ENCODE results near the gene UBAP1L.

UBAP1L gene

GRCh38 chr15:65087873-65088642 is 26.9 kb downstream of the UBAP1L start:
- Histone ChIP-seq H3K4me1 (ENCODE audit: control insufficient read depth, insufficient read depth, low read length) (peaks cover 15% of the 10 kb centered on the region), H3K36me3 (ENCODE audit: control insufficient read depth, insufficient read depth, low read length) (no peaks in the 10 kb centered on the region), H3K9ac (ENCODE audit: low read length) (no peak overlapping the region), H3K9me3 (ENCODE audit: control insufficient read depth, low read length) (no peaks in the 10 kb centered on the region), H3K27me3 (ENCODE audit: control insufficient read depth, insufficient read depth, low read length) (peaks cover 17% of the 10 kb centered on the region), H3K4me3 (ENCODE audit: low read length) (no peak overlapping the region)

DNA sequence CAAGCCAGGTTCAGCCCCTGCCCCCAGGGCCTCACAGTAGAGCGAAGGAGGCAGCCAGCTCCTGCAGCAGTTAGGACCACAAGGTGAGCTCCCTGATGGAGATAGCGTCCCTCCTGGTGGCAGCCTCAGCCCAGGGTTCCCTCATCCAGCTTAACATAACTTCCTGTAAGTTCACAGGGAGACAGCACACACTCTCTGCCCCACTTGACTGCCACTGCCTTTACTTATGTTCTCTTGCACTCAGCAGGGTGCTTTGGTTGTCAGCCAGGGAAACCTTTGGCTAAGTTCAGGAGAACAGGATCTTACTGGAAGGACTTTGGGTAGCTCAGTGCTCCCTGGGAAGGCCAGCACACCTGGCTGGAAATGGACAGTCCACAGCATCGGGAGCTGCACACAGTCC is 27.6 kb downstream of the UBAP1L start:
- no peaks in the 10 kb centered on the region for H3K36me3 ChIP-seq (ENCODE audit: control insufficient read depth, insufficient read depth, low read length)
- peaks cover 22% of the 10 kb centered on the region for H3K4me1 ChIP-seq (ENCODE audit: control insufficient read depth, insufficient read depth, low read length)
- H3K27me3 ChIP-seq (ENCODE audit: control insufficient read depth, insufficient read depth, low read length) = peaks cover 21% of the 10 kb centered on the region
- no peaks in the 10 kb centered on the region for H3K9me3 ChIP-seq (ENCODE audit: control insufficient read depth, low read length)
- no peak overlapping the region for H3K9ac ChIP-seq (ENCODE audit: low read length)
- no peak overlapping the region for H3K4me3 ChIP-seq (ENCODE audit: low read length)

DNA sequence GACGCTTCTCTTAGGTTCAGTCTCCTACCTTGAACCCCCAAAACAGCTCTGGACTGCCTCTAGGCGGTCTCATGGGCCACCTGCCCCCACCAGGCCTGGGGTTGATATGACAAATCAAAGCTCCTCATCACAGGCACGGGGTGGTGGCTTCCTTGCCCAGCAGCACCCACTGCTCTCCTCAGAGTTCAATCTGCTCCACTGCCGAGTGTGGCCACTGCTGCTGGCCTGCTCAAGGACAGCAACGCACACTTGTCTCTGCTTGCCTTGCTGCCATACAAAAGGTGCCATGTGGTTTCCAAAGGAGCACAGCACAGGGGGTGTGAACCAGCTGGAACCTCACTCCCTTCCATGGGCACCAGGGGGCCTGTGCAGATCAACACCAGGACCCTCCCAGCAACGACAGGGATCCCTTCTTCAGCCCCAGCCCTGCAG is 28.3 kb downstream of the UBAP1L start:
- peaks cover 27% of the 10 kb centered on the region for H3K4me1 ChIP-seq (ENCODE audit: control insufficient read depth, insufficient read depth, low read length)
- H3K27me3 ChIP-seq (ENCODE audit: control insufficient read depth, insufficient read depth, low read length) = peaks cover 24% of the 10 kb centered on the region
- no peak overlapping the region for H3K9ac ChIP-seq (ENCODE audit: low read length)
- H3K36me3 ChIP-seq (ENCODE audit: control insufficient read depth, insufficient read depth, low read length) = no peaks in the 10 kb centered on the region
- no peaks in the 10 kb centered on the region for H3K9me3 ChIP-seq (ENCODE audit: control insufficient read depth, low read length)
- no peak overlapping the region for H3K4me3 ChIP-seq (ENCODE audit: low read length)

DNA sequence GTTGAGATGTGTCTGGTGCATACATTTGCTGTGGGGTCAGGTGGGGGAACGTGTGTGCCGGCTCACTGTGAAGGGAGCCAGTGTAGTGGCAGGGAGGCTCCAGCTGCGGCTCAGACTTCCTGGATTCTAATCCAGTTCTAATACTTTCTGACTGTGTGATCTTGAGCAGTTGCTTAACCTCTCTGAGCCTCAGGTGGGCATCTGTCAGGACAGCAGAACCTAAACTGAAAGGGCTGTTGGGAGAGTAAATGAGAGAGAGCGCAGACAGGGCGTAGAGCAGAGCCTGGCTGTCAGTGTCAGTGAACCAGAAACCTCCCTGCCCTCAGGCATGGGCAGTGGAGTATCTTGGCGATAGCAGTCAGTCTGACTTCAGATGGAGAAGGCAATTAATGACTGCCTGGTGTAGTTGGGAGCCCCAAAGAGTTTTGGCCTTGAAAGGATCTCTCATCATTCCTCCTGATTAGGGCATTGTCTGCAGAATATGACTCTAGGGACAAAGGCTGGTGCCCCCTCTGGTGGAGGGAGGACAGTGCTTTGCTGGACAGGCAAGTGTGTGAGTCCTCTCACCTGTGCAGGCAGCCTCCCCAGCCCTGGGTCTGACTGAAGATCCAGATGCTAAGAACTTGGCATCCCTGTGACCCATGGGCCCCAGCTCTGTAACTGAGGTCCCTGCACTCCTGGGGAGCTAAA is 28.9 kb downstream of the UBAP1L start:
- H3K9ac ChIP-seq (ENCODE audit: low read length) = no peak overlapping the region
- H3K36me3 ChIP-seq (ENCODE audit: control insufficient read depth, insufficient read depth, low read length) = no peaks in the 10 kb centered on the region
- H3K27me3 ChIP-seq (ENCODE audit: control insufficient read depth, insufficient read depth, low read length) = peaks cover 27% of the 10 kb centered on the region
- no peak overlapping the region for H3K4me3 ChIP-seq (ENCODE audit: low read length)
- H3K9me3 ChIP-seq (ENCODE audit: control insufficient read depth, low read length) = no peaks in the 10 kb centered on the region
- H3K4me1 ChIP-seq (ENCODE audit: control insufficient read depth, insufficient read depth, low read length) = peaks cover 27% of the 10 kb centered on the region

DNA sequence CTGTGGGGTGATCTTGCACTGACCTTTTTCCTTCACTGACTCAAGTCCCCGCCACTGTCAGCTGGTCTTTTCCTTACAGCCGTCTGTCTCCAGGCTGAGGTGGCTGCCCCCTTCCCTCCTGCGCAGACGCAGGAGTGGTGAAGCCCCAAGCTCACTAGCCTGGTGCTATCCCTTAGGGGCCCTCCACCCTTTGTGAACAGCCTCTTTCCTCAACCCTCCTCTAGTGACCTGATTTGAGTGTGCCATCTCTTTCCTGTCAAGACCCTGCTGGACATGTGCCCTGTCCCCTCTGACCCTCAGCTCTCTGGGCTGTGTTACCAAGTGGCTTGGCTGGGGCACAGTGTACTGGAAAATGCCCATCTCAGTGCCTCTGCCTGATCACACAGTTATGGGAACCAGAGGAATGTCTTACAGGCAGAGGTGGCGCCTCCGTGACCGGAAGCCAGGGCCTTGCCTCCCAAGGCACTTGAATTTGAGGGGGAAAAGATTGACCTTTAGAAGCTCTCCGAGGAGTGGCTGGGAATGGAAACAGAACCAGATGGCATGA is 29.7 kb downstream of the UBAP1L start:
- no peak overlapping the region for H3K9ac ChIP-seq (ENCODE audit: low read length)
- peaks cover 27% of the 10 kb centered on the region for H3K27me3 ChIP-seq (ENCODE audit: control insufficient read depth, insufficient read depth, low read length)
- no peaks in the 10 kb centered on the region for H3K9me3 ChIP-seq (ENCODE audit: control insufficient read depth, low read length)
- H3K4me3 ChIP-seq (ENCODE audit: low read length) = no peak overlapping the region
- peaks cover 27% of the 10 kb centered on the region for H3K4me1 ChIP-seq (ENCODE audit: control insufficient read depth, insufficient read depth, low read length)
- H3K36me3 ChIP-seq (ENCODE audit: control insufficient read depth, insufficient read depth, low read length) = no peaks in the 10 kb centered on the region

DNA sequence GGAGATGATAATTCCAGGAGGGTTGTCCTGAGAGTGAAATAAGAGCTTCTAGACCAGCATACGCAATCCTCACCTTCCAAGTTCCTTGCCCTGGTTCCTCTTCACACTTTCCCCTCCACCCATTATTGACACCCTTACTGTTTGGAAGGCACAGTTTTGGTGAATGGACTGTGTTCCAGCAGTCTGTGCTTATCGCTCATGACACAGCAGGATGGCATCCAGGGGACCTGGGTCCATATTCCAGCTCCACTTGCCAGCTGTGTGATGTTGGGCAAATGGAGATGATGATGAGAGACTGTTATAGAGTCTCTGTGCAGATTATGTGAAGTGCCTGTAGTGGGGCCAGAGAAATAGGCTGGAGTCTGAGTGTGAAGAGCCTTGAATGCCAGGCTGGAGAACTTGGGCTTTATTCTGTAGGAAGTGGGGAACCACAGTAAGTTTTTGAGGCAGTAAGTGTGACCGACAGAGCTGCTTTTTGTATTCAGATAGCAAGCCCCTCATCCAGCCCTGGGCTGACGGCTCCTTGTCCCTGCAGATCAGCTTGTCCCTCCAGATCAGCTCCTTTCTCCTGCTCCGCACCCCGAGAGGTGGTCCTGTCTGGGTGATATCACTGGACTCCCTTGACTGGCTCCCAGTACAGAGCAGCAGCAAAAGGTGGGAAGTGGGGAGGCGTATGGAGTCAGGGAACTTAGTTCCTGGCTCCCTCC is 30.3 kb downstream of the UBAP1L start:
- Histone ChIP-seq H3K4me3 (ENCODE audit: low read length) (no peak overlapping the region), H3K36me3 (ENCODE audit: control insufficient read depth, insufficient read depth, low read length) (no peaks in the 10 kb centered on the region), H3K4me1 (ENCODE audit: control insufficient read depth, insufficient read depth, low read length) (peaks cover 26% of the 10 kb centered on the region), H3K9ac (ENCODE audit: low read length) (no peak overlapping the region), H3K9me3 (ENCODE audit: control insufficient read depth, low read length) (no peaks in the 10 kb centered on the region), H3K27me3 (ENCODE audit: control insufficient read depth, insufficient read depth, low read length) (peaks cover 27% of the 10 kb centered on the region)

DNA sequence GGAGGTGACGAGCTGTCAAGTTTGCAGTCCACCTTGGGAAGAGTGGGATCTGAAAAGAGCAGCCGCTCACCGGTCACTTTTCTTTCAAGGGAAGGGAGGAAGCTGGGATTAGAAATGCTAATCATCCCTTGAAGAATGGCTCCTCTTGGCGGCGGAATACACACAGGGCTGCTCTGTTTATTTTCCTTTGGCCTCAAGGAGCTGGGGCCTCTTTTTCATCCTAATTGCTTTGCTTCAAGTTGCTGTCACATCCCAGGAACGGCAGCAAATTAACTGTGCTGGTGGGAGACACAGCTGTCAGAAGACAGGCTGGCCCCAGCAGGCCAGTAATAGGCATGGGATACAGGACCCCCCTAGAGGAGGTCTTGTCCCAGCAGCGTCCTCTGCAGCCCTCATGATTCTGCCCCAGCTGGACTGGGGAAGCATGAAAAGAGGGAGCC is 31.7 kb downstream of the UBAP1L start:
- no peaks in the 10 kb centered on the region for H3K9me3 ChIP-seq (ENCODE audit: control insufficient read depth, low read length)
- H3K4me3 ChIP-seq (ENCODE audit: low read length) = no peak overlapping the region
- peaks cover 27% of the 10 kb centered on the region for H3K27me3 ChIP-seq (ENCODE audit: control insufficient read depth, insufficient read depth, low read length)
- no peaks in the 10 kb centered on the region for H3K36me3 ChIP-seq (ENCODE audit: control insufficient read depth, insufficient read depth, low read length)
- peaks cover 13% of the 10 kb centered on the region for H3K4me1 ChIP-seq (ENCODE audit: control insufficient read depth, insufficient read depth, low read length)
- no peak overlapping the region for H3K9ac ChIP-seq (ENCODE audit: low read length)

DNA sequence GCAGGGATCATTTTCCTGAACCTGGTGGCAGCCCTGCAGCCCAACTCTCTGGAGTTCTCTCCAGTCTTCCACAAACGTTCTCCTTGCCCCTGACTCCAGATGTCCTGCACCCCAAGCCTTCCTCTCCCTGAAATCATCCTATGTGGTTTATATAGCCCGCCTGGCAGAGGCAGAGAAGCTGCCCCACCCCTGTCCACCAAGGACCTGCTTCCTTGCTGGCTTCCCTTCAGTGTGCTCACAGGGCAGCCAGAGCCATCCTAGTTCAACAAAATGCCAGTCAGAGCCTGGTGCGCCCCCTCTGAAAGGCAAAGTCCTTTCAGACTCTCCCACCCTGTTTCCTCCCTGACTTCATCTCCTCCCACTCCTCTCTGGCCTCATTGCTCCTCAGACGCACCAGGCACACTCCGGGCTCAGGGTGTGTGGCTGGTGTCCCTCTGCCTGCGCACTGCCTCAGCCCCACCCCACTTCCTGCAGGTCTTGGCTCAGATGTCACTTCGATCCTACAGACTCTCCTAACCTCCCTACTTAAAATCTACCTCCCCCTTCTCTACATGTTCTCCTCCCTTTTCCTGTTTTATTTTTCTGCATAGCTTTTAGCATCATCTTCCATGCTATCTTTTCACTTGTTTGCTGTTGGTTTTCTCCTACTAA is 32.6 kb downstream of the UBAP1L start:
- Histone ChIP-seq H3K9ac (ENCODE audit: low read length) (no peak overlapping the region), H3K27me3 (ENCODE audit: control insufficient read depth, insufficient read depth, low read length) (peaks cover 33% of the 10 kb centered on the region), H3K36me3 (ENCODE audit: control insufficient read depth, insufficient read depth, low read length) (no peaks in the 10 kb centered on the region), H3K4me1 (ENCODE audit: control insufficient read depth, insufficient read depth, low read length) (peaks cover 20% of the 10 kb centered on the region), H3K9me3 (ENCODE audit: control insufficient read depth, low read length) (no peaks in the 10 kb centered on the region), H3K4me3 (ENCODE audit: low read length) (no peak overlapping the region)

- Histone ChIP-seq H3K27me3 (ENCODE audit: control insufficient read depth, insufficient read depth, low read length) (peaks cover 40% of the 10 kb centered on the region), H3K9me3 (ENCODE audit: control insufficient read depth, low read length) (no peaks in the 10 kb centered on the region), H3K9ac (ENCODE audit: low read length) (no peak overlapping the region), H3K4me1 (ENCODE audit: control insufficient read depth, insufficient read depth, low read length) (peaks cover 20% of the 10 kb centered on the region), H3K36me3 (ENCODE audit: control insufficient read depth, insufficient read depth, low read length) (no peaks in the 10 kb centered on the region), H3K4me3 (ENCODE audit: low read length) (no peak overlapping the region)
These were observed 33.2 kb downstream of the UBAP1L start for GRCh38 chr15:65081758-65082157.

DNA sequence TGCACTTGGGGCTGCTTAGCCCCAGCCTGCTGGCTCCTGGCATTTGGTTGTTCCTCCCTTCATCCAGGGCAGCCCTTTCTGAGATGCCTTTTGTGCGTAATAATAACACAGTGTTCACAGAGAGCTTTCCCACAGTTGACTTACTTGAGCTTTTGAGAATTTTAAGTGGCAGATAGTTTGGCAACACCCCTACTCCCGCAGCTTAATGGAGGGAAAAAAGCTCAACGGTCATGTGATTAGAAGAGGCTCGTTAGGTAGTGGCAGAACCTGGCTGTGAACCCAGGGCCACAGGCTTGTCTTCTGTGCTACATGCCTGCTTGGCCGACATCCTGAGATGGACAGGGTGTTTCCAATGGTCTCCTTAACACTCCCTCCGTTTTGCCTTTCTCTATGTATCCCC is 33.7 kb downstream of the UBAP1L start:
- no peaks in the 10 kb centered on the region for H3K9me3 ChIP-seq (ENCODE audit: control insufficient read depth, low read length)
- no peak overlapping the region for H3K9ac ChIP-seq (ENCODE audit: low read length)
- peaks cover 20% of the 10 kb centered on the region for H3K4me1 ChIP-seq (ENCODE audit: control insufficient read depth, insufficient read depth, low read length)
- H3K36me3 ChIP-seq (ENCODE audit: control insufficient read depth, insufficient read depth, low read length) = no peaks in the 10 kb centered on the region
- H3K27me3 ChIP-seq (ENCODE audit: control insufficient read depth, insufficient read depth, low read length) = peaks cover 45% of the 10 kb centered on the region
- no peak overlapping the region for H3K4me3 ChIP-seq (ENCODE audit: low read length)

DNA sequence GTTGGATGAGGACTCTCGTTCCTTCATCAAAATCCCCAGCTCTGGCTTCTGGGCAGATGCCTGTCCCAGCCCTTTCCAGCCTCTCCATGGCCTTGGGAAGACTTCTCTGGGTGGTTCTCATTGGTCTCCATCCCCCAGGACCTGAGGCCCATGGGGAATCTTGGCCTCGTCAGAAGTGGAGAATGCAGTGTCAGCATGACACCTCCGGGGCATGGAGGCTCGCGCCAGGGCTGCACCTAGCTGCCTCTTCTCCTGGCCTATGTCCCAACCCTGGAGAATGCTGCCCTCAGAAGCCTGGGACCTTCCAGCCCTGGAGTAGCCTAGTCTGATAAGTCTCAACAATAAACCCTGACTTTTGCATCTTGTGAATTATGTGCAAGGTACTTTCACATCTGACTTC is 35.4 kb downstream of the UBAP1L start:
- Histone ChIP-seq H3K27me3 (ENCODE audit: control insufficient read depth, insufficient read depth, low read length) (peaks cover 40% of the 10 kb centered on the region), H3K4me1 (ENCODE audit: control insufficient read depth, insufficient read depth, low read length) (peaks cover 20% of the 10 kb centered on the region), H3K9me3 (ENCODE audit: control insufficient read depth, low read length) (no peaks in the 10 kb centered on the region), H3K4me3 (ENCODE audit: low read length) (no peak overlapping the region), H3K9ac (ENCODE audit: low read length) (no peak overlapping the region), H3K36me3 (ENCODE audit: control insufficient read depth, insufficient read depth, low read length) (no peaks in the 10 kb centered on the region)
